ENCODE data around the gene OSMR.
"Not testable (repeated sequence)": the region's sequence is repeated elsewhere in the genome, so short reads cannot be mapped to it uniquely, and the experiment has no call there.

OSMR gene

GRCh38 chr5:38831117-38831516, 14.7 kb upstream of the OSMR start:
- DNase-seq, result no peak

- DNase-seq, result no peak
Measured at GRCh38 chr5:38831909-38832308, 13.9 kb upstream of the OSMR start.

- DNase-seq, result no peak
Measured at GRCh38 chr5:38832810-38833209, 13.0 kb upstream of the OSMR start.

- DNase-seq, result no peak
Measured at GRCh38 chr5:38835887-38836286, 9.9 kb upstream of the OSMR start.

GRCh38 chr5:38837416-38837815, 8.4 kb upstream of the OSMR start:
- no peak for DNase-seq

GRCh38 chr5:38837932-38838331, 7.9 kb upstream of the OSMR start:
- DNase-seq, result no peak

- no peak for DNase-seq
Measured at GRCh38 chr5:38843665-38844064, 2.1 kb upstream of the OSMR start.

GRCh38 chr5:38846379-38847011, 683 bp downstream of the OSMR start:
- DNase-seq, result no peak

GRCh38 chr5:38847559-38848347, 1.9 kb downstream of the OSMR start:
- no peak for DNase-seq

GRCh38 chr5:38848637-38849036, 2.8 kb downstream of the OSMR start:
- no peak for DNase-seq

GRCh38 chr5:38851640-38852039, 5.8 kb downstream of the OSMR start:
- not testable (repeated sequence) for DNase-seq

GRCh38 chr5:38853753-38854470, 8.1 kb downstream of the OSMR start:
- no peak for DNase-seq

GRCh38 chr5:38854907-38855306, 9.1 kb downstream of the OSMR start:
- no peak for DNase-seq

- DNase-seq, result no peak
Measured at GRCh38 chr5:38856660-38857059, 10.8 kb downstream of the OSMR start.

GRCh38 chr5:38858839-38859238, 13.0 kb downstream of the OSMR start:
- no peak for DNase-seq

- DNase-seq, result not testable (repeated sequence)
Measured at GRCh38 chr5:38861986-38862770, 16.4 kb downstream of the OSMR start.

GRCh38 chr5:38866362-38867031, 20.7 kb downstream of the OSMR start:
- no peak for DNase-seq

- DNase-seq, result no peak
Measured at GRCh38 chr5:38867032-38867398, 21.2 kb downstream of the OSMR start.

GRCh38 chr5:38867416-38867815, 21.6 kb downstream of the OSMR start:
- no peak for DNase-seq

- DNase-seq, result no peak
Measured at GRCh38 chr5:38870595-38870994, 24.8 kb downstream of the OSMR start.

- DNase-seq, result no peak
Measured at GRCh38 chr5:38871058-38871605, 25.3 kb downstream of the OSMR start.

Measured in CD4-positive, alpha-beta T cell treated with Interferon gamma for 1 hour (primary cell).